OCI-LY1 (cell line): ENCODE data around the gene OLFM1.

Experiments
- H2AFZ ChIP-seq: fragments of 200-600 bp; sonication (generic), shearing (Covaris generic); 2 replicates; pipeline ENCODE4 v1.6.0; 2014; ENCODE audit warnings: antibody characterized with exemption, mild to moderate bottlenecking, low read length
- H3F3A ChIP-seq: fragments of 200-600 bp; sonication (generic), shearing (Covaris generic); 2 replicates; pipeline ENCODE4 v1.6.0; 2014; ENCODE audit warnings: mild to moderate bottlenecking, antibody characterized with exemption, low read length, moderate library complexity; ENCODE audit not compliant: insufficient read depth
- H3K27ac ChIP-seq: fragments of 200-600 bp; sonication (generic); 2 replicates; pipeline ENCODE4 v1.5.1; 2014; ENCODE audit warnings: low read length, mixed run types, mild to moderate bottlenecking, low read depth; ENCODE audit not compliant: poor library complexity, severe bottlenecking
- H3K27me3 ChIP-seq: fragments of 200-600 bp; sonication (generic); 2 replicates; pipeline ENCODE4 v1.6.0; 2014; ENCODE audit warnings: antibody characterized with exemption, mild to moderate bottlenecking, low read length, moderate library complexity; ENCODE audit not compliant: insufficient read depth
- H3K36me3 ChIP-seq: fragments of 200-600 bp; sonication (generic); 2 replicates; pipeline ENCODE4 v1.6.1; 2014; ENCODE audit warnings: mild to moderate bottlenecking, antibody characterized with exemption, low read length, moderate library complexity, mixed read lengths; ENCODE audit not compliant: insufficient read depth
- H3K4me1 ChIP-seq: fragments of 200-600 bp; sonication (generic); 2 replicates; pipeline ENCODE4 v1.5.1; 2014; ENCODE audit warnings: mild to moderate bottlenecking, low read length, moderate library complexity; ENCODE audit not compliant: insufficient read depth, severe bottlenecking
- H3K4me2 ChIP-seq: fragments of 200-600 bp; sonication (generic), shearing (Covaris generic); 2 replicates; pipeline ENCODE4 v1.6.1; 2014; ENCODE audit warnings: low read length
- H3K4me3 ChIP-seq: fragments of 200-600 bp; sonication (generic); 2 replicates; pipeline ENCODE4 v1.5.1; 2014; ENCODE audit warnings: low read length, low read depth, mild to moderate bottlenecking, mixed read lengths; ENCODE audit not compliant: poor library complexity, severe bottlenecking
- H3K79me2 ChIP-seq: fragments of 200-600 bp; shearing (Covaris generic); 2 replicates; pipeline ENCODE4 v1.6.1; 2016; ENCODE audit warnings: mixed run types, low read length, mixed read lengths; ENCODE audit not compliant: insufficient read depth
- H3K9ac ChIP-seq: fragments of 200-600 bp; sonication (generic), shearing (Covaris generic); 2 replicates; pipeline ENCODE4 v1.6.1; 2014; ENCODE audit warnings: mild to moderate bottlenecking, low read length, mixed read lengths
- H3K9me2 ChIP-seq: fragments of 200-600 bp; sonication (generic), shearing (Covaris generic); 2 replicates; pipeline ENCODE4 v1.6.1; 2014; ENCODE audit warnings: low read depth, mild to moderate bottlenecking, low read length, mixed read lengths
- H3K9me3 ChIP-seq: fragments of 200-600 bp; shearing (Covaris generic); 2 replicates; pipeline ENCODE4 v1.6.1; 2014; ENCODE audit warnings: low read length, mixed read lengths
- H4K20me1 ChIP-seq: fragments of 200-600 bp; sonication (generic), shearing (Covaris generic); 2 replicates; pipeline ENCODE4 v1.6.0; 2016; ENCODE audit warnings: mild to moderate bottlenecking, low read length; ENCODE audit not compliant: insufficient read depth
- CTCF ChIP-seq: fragments of 200-600 bp; sonication (generic), shearing (Covaris generic); IDR thresholded peaks from 2 replicates; pipeline ENCODE4 v1.5.1; 2017; ENCODE audit warnings: mild to moderate bottlenecking, antibody characterized with exemption, low read length, moderate library complexity, mixed read lengths
- EZH2 ChIP-seq: fragments of 200-600 bp; sonication (generic), shearing (Covaris generic); IDR thresholded peaks from 2 replicates; pipeline ENCODE4 v1.8.0; 2017; ENCODE audit warnings: borderline replicate concordance, mixed run types, mild to moderate bottlenecking, antibody characterized with exemption, low read length, moderate library complexity, mixed read lengths

OLFM1 gene

GRCh38 chr9:135068776-135069415 is 18.6 kb upstream of the OLFM1 start:
- H3K79me2 ChIP-seq: no peaks in the 10 kb centered on the region
- H3K4me2 ChIP-seq: no peak overlapping the region
- no peak overlapping the region for H2AFZ ChIP-seq
- H3K27ac ChIP-seq: no peak overlapping the region
- TF ChIP-seq EZH2 (no peak), CTCF (no peak)
- H3K9me2 ChIP-seq: no peaks in the 10 kb centered on the region
- no peaks in the 10 kb centered on the region; the same call in 1 of the 2 replicates for H3K27me3 ChIP-seq
- no peaks in the 10 kb centered on the region for H3F3A ChIP-seq
- H3K9me3 ChIP-seq: no peaks in the 10 kb centered on the region
- H3K9ac ChIP-seq: no peak overlapping the region
- H3K4me1 ChIP-seq: no peaks in the 10 kb centered on the region
- no peaks in the 10 kb centered on the region for H3K36me3 ChIP-seq
- no peak overlapping the region for H3K4me3 ChIP-seq
- H4K20me1 ChIP-seq: no peaks in the 10 kb centered on the region

DNA sequence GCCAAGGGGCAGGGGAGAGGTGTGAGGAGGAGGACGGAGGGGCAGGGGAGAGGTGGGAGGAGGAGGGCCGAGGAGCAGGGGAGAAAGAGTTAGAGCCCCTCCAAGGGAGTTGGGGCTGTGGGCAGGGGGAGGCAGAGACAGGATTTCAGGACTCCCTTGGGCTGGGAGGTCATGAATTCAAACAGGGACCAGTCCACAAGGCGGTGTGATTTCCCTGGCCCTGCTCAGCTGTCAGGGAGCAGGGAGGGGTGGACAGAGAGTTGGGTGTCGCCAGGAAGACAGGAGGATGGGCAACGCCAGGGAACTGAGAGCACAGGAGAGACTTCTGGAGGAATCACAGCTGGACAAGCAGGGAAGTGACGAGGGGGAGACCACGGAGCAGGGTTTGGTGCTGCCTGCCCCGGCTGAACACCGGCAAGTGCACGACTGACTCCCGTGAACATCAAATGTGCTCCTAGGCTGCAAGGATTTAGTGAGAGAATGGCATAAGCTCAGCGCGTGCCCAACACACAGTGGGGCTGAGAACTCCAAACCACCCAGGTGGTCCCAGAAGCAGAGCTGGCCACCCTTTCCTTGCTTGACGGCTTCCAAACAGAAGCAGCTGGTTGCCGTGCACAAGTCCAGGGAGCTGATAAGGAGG is 17.8 kb upstream of the OLFM1 start:
- no peak overlapping the region for H2AFZ ChIP-seq
- H3K27ac ChIP-seq: no peak overlapping the region

GRCh38 chr9:135070198-135070951 is 17.1 kb upstream of the OLFM1 start:
- Histone ChIP-seq H4K20me1 (no peaks in the 10 kb centered on the region), H3K27me3 (no peaks in the 10 kb centered on the region; the same call in 1 of the 2 replicates), H2AFZ (no peak overlapping the region), H3K4me3 (no peak overlapping the region), H3K9ac (no peak overlapping the region), H3K9me3 (no peaks in the 10 kb centered on the region), H3K79me2 (no peaks in the 10 kb centered on the region), H3K27ac (no peak overlapping the region), H3K9me2 (no peaks in the 10 kb centered on the region), H3F3A (no peaks in the 10 kb centered on the region), H3K36me3 (no peaks in the 10 kb centered on the region), H3K4me1 (no peaks in the 10 kb centered on the region), H3K4me2 (no peak overlapping the region)
- no peak for TF ChIP-seq EZH2
- no peak for TF ChIP-seq CTCF

More for the DNA sequence above, 17.8 kb upstream of the OLFM1 start:
- Histone ChIP-seq H3K9me3 (no peaks in the 10 kb centered on the region), H3K4me1 (no peaks in the 10 kb centered on the region), H3K4me2 (no peak overlapping the region), H4K20me1 (no peaks in the 10 kb centered on the region), H3K9ac (no peak overlapping the region), H3K79me2 (no peaks in the 10 kb centered on the region), H3K36me3 (no peaks in the 10 kb centered on the region), H3K9me2 (no peaks in the 10 kb centered on the region), H3F3A (no peaks in the 10 kb centered on the region), H3K4me3 (no peak overlapping the region), H3K27me3 (no peaks in the 10 kb centered on the region; the same call in 1 of the 2 replicates)
- TF ChIP-seq EZH2 (no peak), CTCF (no peak)
